CD4-positive, alpha-beta T cell treated with Interleukin-1 beta for 1 hour (primary cell): Measurements from ENCODE around the gene LTO1.

Source experiments
- DNase-seq, 2 donors: peaks; one replicate each; pipeline ENCODE4 v3.0.0-alpha.2; 2020 to 2022

Gene LTO1

GRCh38 chr11:69674267-69674885, 777 bp downstream of the LTO1 start:
- DNase-seq = peak in 1 of 2 donors; percentile 3

GRCh38 chr11:69671734-69672465, 3.3 kb downstream of the LTO1 start:
- no peak for DNase-seq

DNA sequence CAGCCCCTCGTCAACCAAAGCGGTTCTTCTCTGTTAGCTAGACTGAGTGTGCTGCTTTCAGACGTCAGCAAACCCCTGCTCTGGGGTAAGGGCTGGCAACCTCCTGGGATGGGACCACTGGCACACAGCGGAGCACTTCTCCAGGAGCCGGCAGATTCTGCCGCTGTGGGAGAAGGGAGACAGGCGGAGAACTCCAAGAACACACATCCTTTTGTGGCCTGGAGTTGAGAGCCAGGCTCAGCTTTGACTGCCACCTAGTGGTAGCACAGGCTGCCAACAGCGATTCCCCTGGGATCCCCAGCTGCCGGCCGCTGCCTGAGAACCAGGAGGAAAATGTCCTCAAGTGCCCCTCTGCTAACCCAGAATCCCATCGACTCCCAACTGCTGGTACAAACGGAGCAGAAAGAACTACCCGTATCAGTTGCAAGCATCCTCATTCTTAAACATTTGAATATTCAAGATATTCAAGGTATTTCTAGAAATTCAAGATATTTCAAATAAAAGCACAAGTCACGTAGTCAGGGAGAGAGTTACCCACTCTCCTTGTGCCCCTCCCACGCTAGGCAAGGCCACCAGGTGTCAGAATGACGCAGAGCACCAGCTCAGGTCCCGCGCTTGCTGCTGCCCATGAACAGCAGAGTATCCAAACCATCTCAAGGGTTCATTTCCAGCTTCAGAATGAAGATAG, 4.9 kb downstream of the LTO1 start:
- DNase-seq = peak; percentile 56 to 59

GRCh38 chr11:69669486-69669885, 5.7 kb downstream of the LTO1 start:
- no peak for DNase-seq

DNA sequence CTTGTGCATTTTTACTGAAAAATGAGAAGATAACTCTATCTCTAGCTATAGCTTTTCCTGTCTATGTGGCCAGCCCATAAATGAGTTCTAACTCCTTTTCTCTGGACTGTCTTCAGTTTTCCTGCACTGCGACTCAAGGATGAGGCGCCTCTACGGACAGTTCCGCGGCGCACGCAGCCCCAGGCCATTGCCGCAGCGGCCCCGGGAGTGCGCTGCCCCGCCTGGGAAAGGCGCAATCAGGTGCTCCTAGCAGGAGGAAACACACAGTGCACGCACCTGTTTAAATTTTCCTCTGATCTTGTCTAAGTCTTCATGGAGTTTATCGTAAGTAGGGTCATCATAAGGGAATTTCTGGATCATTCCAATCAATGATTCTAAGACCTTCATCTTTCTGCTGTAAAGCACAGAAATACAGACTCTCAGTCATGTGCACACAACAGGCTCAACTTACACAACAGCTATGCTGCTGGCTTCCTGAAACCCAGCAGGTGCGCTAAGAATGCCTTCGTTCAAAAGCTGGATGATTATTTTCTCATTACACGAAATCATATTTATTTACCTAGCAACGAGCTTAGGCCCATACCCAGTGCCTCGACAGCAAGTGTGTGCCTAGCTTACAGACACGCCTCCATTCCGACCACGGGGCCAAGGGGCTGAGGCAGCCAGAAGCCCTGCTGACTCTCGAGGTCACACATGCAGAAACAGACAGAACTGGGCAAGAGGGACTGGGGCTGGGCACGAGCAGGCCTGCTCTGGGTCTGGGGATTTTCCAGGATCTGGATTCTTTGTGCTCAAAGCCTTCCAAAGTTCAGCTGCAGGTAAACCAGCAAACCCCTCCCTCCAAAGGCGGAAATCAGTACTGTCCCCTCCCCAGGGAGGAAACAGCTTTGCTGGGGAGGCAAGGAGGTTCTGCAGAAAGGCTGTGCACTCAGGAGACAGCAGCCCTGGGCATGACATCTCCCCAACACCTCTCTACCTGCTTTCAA, 7.2 kb downstream of the LTO1 start:
- DNase-seq = no peak

- no peak for DNase-seq
These were observed 8.2 kb downstream of the LTO1 start for GRCh38 chr11:69666752-69667536.

GRCh38 chr11:69666261-69666660, 8.9 kb downstream of the LTO1 start:
- no peak for DNase-seq

- no peak for DNase-seq
These were observed 9.5 kb downstream of the LTO1 start for GRCh38 chr11:69665669-69666068.

GRCh38 chr11:69664901-69665300, 10.3 kb downstream of the LTO1 start:
- DNase-seq = no peak

- DNase-seq = no peak
These were observed 10.9 kb downstream of the LTO1 start for GRCh38 chr11:69664103-69664775.

- no peak for DNase-seq
These were observed 11.8 kb downstream of the LTO1 start for GRCh38 chr11:69663326-69663725.

DNA sequence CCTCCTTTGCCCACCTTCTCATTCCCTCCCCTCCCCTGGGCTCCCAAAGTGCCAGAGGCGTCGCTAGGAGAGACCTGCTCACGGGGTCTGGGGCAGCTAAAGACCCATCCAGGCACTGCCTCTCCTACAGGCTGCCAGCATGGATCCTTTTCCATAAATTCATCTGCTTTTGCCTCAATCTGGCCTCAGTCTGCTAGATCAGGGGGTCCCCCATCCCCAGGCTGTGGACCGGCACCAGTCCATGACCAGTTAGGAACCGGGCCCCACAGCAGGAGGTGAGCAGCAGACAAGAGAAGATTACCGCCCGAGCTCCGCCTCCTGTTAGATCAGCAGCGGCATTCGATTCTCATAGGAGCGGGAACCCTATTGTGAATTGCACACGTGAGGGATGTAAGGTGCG, 12.3 kb downstream of the LTO1 start:
- DNase-seq = no peak

- DNase-seq = no peak
These were observed 13.0 kb downstream of the LTO1 start for GRCh38 chr11:69662021-69662698.

GRCh38 chr11:69661413-69661715, 13.8 kb downstream of the LTO1 start:
- DNase-seq = no peak

DNA sequence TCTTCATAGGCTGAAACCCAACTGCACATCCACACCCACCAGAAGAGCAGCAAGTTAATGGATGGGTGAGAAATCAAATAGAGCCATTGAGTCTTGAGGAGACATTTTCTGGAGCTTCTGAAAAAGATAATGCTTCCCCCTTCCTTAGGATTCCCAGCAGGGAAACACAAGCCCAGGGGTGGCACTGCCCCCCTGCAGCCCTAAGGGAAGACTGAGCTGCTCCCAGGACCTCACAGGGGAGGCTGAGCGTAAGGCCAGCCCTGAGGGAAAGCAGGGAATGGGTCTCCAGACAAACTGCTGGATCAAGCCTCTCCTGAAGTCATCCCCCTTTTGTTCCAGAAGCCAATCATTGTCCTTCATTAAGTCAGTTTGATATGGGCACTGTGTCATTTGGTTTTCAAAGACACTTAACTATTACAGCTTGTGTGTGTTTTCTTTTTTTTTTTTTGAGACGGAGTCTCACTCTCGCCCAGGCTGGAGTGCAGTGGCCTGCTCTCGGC, 15.1 kb downstream of the LTO1 start:
- no peak for DNase-seq

GRCh38 chr11:69659591-69659990, 15.6 kb downstream of the LTO1 start:
- no peak for DNase-seq

GRCh38 chr11:69658626-69659450, 16.3 kb downstream of the LTO1 start:
- no peak for DNase-seq

- no peak for DNase-seq
These were observed 17.1 kb downstream of the LTO1 start for GRCh38 chr11:69657911-69658625.

DNA sequence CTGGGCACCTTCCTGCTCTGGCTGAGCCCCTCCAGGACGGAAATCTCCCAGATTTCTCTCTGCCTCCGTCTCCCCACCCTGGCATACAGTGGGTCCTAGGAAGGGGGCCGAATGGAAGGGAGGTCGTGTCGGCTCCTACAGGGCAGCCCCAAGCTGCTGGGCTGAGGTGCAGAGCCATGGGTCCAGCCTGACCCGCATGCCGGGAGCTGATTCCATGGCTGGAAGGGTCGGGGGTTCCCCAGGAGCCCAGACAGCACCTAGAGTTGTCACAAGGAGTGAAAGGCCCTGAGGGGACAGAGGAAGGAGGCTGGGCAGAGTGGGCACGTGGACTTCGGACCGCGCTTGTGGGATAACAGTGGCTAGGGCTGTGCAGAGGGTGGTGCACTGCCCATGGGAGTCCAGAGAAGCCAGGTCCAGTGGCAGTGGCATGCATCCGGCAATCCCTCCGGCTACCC, 17.7 kb downstream of the LTO1 start:
- DNase-seq = no peak
